RPMI7951 (cell line): ENCODE results near the gene NMNAT1. TPM values are rescaled to one million over a fixed set of nuclear protein-coding genes. Genes with fewer than 3 reads are reported as not detected.
"Not testable (repeated sequence)": the region's sequence is repeated elsewhere in the genome, so short reads cannot be mapped to it uniquely, and the experiment has no call there.

Source experiments
- DNase-seq: peaks from one replicate; pipeline ENCODE4 v3.0.0-alpha.2; 2012; ENCODE audit warnings: low read depth
- total RNA-seq: library from RNA; depleted of rRNA; stranded (reverse); fragments of >200 nt; shearing (Covaris generic); gene quantifications from 2 replicates; pipeline ENCODE4 v1.2.3, GENCODE V29; 2014; rRNA removed

NMNAT1 gene
- total RNA-seq: 7.6 and 17.2 TPM in 2 replicates

- DNase-seq: peak; percentile 92
Observed at GRCh38 chr1:9942939-9943788, at the start of gene NMNAT1, which contains the start of gene LZIC. Gene NMNAT1 (plus strand): TSS chr1:9943475. CDS start chr1:9972074, 28,599 bp downstream. Gene LZIC (minus strand): TSS chr1:9943391. CDS start chr1:9936619, 6,772 bp downstream.

- peak; percentile 71 for DNase-seq
Observed at GRCh38 chr1:9894115-9894514, 49.2 kb upstream of the NMNAT1 start.

- DNase-seq: peak; percentile 35
Observed at GRCh38 chr1:9900142-9901043, 42.9 kb upstream of the NMNAT1 start.

- DNase-seq: peak; percentile 58
Observed at GRCh38 chr1:9901148-9902059, 41.9 kb upstream of the NMNAT1 start.

- no peak for DNase-seq
Observed at GRCh38 chr1:9902060-9902452, 41.2 kb upstream of the NMNAT1 start.

GRCh38 chr1:9903801-9904527 is 39.3 kb upstream of the NMNAT1 start:
- no peak for DNase-seq

- DNase-seq: no peak
Observed at GRCh38 chr1:9904596-9904995, 38.7 kb upstream of the NMNAT1 start.

- peak; percentile 75 for DNase-seq
Observed at GRCh38 chr1:9905010-9905409, 38.3 kb upstream of the NMNAT1 start.

GRCh38 chr1:9906466-9906865 is 36.8 kb upstream of the NMNAT1 start:
- DNase-seq: no peak

- DNase-seq: peak; percentile 40
Observed at GRCh38 chr1:9907441-9907840, 35.8 kb upstream of the NMNAT1 start.

GRCh38 chr1:9908871-9909233 is 34.4 kb upstream of the NMNAT1 start:
- no peak for DNase-seq

GRCh38 chr1:9909234-9910046 is 33.8 kb upstream of the NMNAT1 start:
- peak; percentile 18 for DNase-seq

GRCh38 chr1:9910076-9910422 is 33.2 kb upstream of the NMNAT1 start, which contains the start of gene CTNNBIP1:
Gene CTNNBIP1 (minus strand): TSS chr1:9910269. CDS start chr1:9872064, 38,205 bp downstream.
- no peak for DNase-seq

GRCh38 chr1:9910423-9911178 is 32.7 kb upstream of the NMNAT1 start:
- peak; percentile 99 for DNase-seq

GRCh38 chr1:9912264-9912936 is 30.9 kb upstream of the NMNAT1 start:
- DNase-seq: no peak

- no peak for DNase-seq
Observed at GRCh38 chr1:9914610-9914937, 28.7 kb upstream of the NMNAT1 start.

GRCh38 chr1:9916452-9916851 is 26.8 kb upstream of the NMNAT1 start:
- no peak for DNase-seq

- DNase-seq: not testable (repeated sequence)
Observed at GRCh38 chr1:9917495-9917894, 25.8 kb upstream of the NMNAT1 start.

- DNase-seq: no peak
Observed at GRCh38 chr1:9917901-9918300, 25.4 kb upstream of the NMNAT1 start.
